GM18873 (cell line): Measurements from ENCODE around the gene MECP2.

Experiments used
- ATAC-seq: cut with Tn5 transposase; IDR thresholded peaks from one replicate; pipeline ENCODE4 v1.9.1; 2021; ENCODE audit warnings: mild to moderate bottlenecking, moderate library complexity, moderate number of reproducible peaks; ENCODE audit not compliant: unreplicated experiment, low FRiP score

The MECP2 gene

DNA sequence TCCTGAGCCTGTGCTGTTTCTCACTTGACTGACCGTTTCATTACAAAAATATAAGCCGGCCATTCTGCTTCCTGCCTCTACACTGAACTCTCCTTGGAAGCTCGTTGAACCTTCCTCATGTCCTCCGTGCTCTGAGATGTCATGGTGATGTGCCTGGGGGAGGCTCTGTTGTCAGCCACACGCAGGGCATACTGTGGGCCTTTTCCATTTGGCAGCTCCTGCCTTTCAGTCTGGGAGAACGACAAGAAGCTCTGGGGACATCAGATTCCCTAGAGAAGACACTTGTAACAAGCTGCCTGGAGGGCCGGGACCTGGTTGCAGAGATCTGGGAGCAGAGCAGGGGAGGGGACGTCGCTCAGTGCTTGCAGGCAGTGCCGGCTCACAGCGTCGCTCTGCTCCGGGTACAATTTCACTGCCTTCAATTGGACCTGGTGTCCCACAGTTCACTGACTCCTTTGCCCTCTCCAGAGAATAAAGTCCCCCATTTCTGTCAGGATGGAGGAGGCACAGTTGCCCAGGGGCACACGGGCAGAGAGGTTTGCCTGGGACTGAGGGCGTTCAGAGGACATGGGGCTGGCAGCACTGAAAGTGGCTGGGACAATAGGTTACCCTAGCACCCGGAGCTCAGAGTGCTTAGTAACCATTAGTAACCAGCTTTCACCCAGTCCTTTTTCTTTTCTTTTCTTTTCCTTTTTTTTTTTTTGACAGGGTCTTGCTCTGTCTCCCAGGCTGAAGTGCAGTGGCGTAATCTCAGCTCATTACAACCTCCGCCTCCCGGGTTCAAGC lies 19.1 kb upstream of the MECP2 start:
- ATAC-seq, result no peak

DNA sequence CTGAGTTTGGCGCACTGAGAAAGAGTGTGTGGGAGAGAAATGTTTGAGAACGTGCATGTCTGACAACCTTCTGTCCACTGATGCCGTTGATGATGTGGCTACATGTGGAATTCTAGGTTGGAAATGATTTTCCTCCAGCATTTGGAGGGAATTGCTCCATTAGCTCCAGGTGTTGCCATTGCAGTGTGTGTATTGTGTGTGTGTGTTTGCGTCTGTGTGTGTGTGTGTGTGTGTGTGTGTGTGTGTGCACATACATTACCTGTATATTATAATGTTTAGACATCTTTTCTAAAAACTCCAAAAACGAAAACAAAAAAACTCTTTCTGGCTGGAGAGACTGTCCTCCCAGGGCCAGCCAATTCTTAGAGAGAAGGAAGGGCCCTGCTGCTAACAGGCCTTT lies 18.2 kb upstream of the MECP2 start:
- ATAC-seq, result no peak

GRCh38 chrX:154115071-154115470 lies 17.6 kb upstream of the MECP2 start:
- ATAC-seq, result no peak

- ATAC-seq, result no peak
Observed at GRCh38 chrX:154114652-154115051, 17.1 kb upstream of the MECP2 start.

- no peak for ATAC-seq
Observed at GRCh38 chrX:154113729-154114128, 16.2 kb upstream of the MECP2 start.

- ATAC-seq, result no peak
Observed at GRCh38 chrX:154098551-154098950, 1.0 kb upstream of the MECP2 start.

DNA sequence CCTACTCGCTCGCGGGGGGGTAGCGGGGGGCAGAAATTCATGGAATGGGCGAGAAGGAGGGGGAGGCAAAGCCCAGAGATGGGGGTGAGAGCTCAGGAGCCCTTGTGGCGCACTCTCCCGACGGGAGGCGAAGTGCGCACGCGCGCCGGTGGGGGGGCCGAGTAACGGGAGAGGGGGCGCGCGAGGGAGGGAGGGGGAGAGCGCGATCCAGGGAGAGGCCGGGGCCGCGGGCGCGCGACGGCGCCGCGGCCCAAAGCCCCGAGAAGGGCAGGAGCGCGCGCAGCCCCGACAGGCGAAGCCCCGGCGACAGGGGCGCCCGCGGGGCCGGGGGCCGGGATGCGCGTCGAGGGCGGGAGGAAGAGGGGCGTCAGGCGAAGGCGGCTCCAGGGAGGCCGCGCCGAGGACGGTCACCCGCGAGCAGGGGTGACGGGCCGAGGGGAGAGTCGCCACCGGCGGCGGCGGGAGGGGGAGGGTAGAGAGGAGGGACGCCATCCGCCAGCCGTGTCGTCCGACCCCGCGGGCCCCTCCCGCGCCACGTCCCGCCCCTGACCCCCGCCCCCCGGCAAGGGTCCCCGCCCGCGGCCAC lies 421 bp downstream of the MECP2 start:
- peak; percentile 6 for ATAC-seq

DNA sequence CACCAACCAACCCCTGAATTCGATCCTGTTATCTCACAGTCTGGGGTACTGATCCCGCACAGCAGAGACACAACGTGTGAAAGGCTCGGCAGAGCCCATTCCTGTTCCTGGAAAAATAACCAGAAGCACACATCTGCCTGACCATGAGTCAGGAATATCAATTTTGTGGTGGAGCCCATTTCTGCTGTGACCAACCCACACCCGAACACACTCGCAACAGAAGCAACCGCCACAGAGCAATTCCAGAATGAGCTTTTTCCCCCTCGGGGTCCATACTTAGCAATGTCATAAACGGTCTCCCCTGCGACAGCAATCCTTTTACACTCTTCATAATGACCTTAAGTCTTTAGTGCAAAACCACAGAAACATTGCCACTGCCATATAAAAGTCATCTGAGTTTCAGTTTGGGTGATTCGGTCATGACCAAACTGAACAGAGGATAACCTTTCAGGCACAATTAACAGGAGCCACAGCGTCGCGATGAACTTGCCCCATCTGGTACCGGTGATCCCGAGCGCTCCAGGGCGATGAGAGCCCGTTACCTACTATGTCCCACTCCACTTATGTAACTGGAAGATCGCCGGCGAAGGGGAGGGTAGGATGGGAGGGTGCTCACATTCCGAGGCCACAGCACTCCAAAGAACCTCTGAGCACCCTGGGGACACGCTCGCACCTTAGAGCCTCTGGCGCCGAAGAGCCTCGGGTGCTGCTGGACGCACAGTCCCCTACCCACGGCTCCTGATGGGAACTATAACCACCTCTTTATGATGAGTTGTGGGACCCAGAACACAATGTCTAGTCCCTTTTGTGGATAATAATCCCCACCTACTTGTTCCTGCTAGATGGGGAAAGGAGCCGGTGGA lies 1.1 kb downstream of the MECP2 start:
- ATAC-seq, result no peak

DNA sequence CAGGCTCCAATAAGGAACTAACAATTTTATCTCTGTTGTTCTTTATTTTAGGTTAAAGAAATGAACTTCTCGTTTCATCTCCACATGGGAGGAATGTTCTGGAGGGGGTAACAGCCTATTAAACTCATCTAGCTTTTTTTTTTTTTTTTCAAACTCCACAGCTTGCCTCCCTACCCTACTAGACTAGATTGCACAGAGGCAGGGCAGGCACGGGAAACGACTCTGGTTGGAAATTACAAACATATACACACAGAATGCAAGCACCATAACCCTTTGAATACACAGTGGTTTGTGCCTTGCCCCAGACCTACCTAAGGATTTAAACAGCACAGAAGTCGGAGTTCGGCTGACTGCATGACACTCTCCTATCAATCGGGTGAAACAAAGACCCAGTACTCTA lies 2.7 kb downstream of the MECP2 start:
- ATAC-seq, result no peak

GRCh38 chrX:154093965-154094364 lies 3.6 kb downstream of the MECP2 start:
- ATAC-seq, result no peak

DNA sequence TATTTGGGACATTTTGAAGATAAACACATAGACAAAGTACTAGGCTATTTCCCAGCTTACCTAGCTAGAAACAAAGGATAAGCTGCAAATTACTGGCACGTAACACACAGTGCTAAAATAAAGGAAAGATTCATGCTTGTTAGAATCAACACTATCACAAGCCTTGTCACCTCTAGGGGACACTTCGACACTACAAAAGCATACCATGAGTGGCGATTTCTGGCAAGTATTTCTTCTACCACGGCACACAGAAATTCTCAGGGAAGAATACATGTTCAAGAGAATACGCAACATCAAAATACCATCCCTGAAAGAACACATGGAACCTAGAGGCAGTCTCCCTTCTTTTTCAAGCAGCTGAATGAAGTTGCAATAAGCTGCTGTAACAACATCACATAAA lies 5.1 kb downstream of the MECP2 start:
- ATAC-seq, result no peak

DNA sequence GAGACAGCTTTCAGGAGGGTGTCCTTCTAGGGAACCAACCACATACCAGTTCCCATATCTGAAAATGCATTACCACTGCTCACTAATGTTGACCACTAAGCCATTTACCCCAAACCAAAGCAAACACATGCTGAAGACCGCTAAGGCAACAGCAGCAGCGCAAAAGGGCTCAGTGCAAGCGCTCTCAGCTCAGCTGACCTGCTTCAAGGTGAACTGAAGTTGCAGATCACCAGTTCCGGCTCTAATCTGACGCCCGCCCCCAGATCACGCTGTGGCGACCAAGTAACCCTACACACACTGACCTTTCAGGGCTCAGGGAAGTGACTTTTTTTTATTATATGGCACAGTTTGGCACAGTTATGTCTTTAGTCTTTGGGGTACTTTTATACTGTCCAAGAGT lies 5.8 kb downstream of the MECP2 start:
- ATAC-seq, result no peak

GRCh38 chrX:154090731-154091130 lies 6.8 kb downstream of the MECP2 start:
- ATAC-seq, result no peak

GRCh38 chrX:154084449-154085300 lies 12.8 kb downstream of the MECP2 start:
- ATAC-seq, result no peak

DNA sequence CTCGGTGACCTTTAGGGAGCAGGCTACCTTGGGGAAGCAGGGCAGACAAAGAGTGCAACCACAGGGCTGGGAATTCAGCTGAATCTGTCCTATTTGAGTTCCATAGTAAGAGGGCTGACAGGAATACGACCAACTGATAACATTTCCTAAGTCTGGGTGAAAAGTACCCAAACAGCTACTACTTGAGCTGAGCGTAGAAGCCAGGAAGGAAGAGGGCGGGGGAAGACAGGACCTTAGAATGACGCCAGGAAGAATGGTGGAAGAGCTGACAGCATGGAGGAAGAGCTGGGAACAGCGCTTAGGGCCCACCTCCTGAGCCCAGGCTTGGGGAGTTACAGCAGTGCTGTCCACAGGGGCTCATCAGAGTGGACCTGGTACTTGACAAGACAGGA lies 14.4 kb downstream of the MECP2 start:
- no peak for ATAC-seq

GRCh38 chrX:154082396-154083125 lies 15.0 kb downstream of the MECP2 start:
- ATAC-seq, result no peak

- ATAC-seq, result no peak
Observed at GRCh38 chrX:154077101-154077500, 20.4 kb downstream of the MECP2 start.

GRCh38 chrX:154074199-154074598 lies 23.3 kb downstream of the MECP2 start:
- ATAC-seq, result no peak

DNA sequence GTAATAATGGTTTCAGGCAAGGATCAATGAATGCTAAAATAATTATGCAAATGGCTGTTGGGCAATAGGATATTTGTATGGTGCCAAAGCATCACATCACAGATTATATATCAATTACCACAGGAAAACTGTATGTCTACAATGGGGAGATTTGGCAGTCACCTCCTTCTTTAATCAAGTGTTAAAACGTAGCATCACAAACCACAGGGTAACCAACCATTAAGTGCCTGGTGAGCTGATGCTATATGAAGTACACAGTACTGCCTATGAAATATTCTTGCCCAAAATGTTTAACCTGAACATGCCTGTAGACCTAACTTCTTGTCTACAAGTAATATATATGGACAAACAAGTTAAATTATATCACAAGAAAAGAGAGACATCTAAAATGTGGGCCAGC lies 25.3 kb downstream of the MECP2 start:
- no peak for ATAC-seq

- ATAC-seq, result no peak
Observed at GRCh38 chrX:154068560-154068959, 29.0 kb downstream of the MECP2 start.
